HG02840 (cell line): ENCODE data around the gene ALDH1L2.

ENCODE experiments used
- ATAC-seq: cut with Tn5 transposase; IDR thresholded peaks from one replicate; pipeline ENCODE4 v1.9.1; 2021; ENCODE audit warnings: mild to moderate bottlenecking, moderate library complexity, moderate number of reproducible peaks; ENCODE audit not compliant: unreplicated experiment, low FRiP score

The ALDH1L2 gene

GRCh38 chr12:105036937-105037649 lies 47.2 kb downstream of the ALDH1L2 start:
- no peak for ATAC-seq

- no peak for ATAC-seq
Observed at GRCh38 chr12:105033851-105034250, 50.4 kb downstream of the ALDH1L2 start.

DNA sequence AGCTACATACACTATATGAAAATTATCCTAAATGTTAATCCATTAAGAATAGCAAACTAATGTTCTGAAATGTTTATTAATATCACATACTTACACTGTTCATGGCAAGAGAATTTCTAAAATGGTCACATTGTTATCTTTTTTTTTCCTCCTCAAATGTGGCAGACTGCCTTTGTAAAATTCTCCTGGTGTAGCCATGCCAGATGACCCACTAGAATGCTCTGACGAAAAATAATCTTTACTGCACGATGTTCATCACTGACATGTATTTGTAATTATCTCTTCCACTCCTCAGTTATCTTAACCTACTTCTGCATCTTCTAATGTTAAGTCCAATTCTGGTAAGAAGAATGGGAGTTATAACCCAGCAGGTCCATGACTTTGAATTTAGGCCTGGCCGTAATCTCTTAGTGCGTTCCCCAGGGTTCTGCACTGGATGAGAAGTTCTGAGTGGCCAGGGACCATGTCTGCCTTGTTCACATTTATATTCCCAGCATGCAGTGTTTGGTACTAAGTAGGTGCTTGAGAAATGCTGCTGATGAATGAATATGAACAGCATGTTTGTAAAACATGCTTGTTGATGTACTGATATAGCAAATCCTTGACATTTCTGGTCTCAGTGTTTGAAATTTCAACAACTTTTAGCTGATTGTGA lies 51.4 kb downstream of the ALDH1L2 start:
- no peak for ATAC-seq

DNA sequence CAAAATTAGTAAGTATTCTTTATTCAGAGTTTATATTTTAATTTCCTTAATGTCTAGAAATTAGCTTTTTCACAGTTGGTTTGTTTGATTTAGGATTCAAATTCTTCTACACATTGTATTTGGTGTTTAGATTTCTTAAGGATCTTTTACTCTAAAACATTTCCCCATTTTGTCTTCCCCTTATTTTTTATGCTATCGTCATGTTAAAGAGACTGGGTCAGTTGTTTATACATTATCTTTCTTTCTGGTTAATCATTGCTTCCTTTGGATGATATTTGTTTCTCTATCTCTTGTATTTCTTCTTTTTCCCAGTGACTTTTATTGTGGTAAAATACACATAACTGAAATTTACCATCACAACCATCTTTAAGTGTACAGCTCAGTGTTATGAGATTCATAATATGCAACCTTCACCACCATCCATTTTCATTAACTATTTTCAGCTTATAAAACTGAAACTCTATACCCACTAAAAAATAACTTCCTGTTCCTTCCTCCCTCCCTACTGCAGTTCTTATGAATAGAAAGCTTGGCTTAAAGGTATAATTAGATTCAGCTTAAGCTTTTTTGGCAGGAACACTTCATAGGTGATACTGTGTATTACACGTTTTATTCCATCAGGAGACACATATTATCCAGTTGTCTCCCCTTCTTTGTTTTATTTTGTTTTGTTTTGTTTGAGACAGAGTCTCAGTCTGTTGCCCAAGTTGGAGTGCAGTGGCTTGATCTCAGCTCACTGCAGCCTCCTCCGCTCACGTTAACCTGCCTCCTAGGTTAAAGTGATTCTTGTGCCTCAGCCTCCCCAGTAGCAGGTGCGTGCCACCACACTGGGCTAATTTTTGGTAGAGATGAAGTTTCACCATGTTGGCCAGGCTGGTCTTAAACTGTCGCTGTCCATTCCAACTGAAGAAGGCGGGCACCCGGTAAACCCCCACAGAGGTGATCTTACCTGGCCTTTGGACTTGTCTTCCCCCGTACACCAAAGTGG lies 53.1 kb downstream of the ALDH1L2 start:
- peak; percentile 59 for ATAC-seq

- no peak for ATAC-seq
Observed at GRCh38 chr12:105026411-105026810, 57.8 kb downstream of the ALDH1L2 start.

DNA sequence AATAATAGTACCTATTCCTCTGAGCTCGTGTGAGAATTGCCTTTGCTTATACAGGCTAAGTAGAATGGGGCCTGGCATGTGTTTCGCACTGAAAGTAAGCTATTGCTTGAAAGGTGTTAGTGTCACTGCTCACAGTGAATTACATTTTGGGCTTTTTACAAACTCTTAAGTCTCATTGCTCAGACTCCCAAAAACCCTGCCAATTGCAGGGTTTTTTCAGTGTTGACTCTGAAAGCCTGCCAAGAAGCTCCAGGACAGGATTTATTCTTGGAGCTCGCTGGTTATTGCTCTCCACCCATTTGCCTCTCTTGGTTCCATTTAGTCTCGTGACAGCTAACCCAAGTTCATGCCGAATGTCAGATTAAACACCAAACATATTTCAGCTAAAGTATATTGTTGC lies 58.4 kb downstream of the ALDH1L2 start:
- ATAC-seq = no peak

GRCh38 chr12:105024928-105025327 lies 59.3 kb downstream of the ALDH1L2 start:
- ATAC-seq = no peak

DNA sequence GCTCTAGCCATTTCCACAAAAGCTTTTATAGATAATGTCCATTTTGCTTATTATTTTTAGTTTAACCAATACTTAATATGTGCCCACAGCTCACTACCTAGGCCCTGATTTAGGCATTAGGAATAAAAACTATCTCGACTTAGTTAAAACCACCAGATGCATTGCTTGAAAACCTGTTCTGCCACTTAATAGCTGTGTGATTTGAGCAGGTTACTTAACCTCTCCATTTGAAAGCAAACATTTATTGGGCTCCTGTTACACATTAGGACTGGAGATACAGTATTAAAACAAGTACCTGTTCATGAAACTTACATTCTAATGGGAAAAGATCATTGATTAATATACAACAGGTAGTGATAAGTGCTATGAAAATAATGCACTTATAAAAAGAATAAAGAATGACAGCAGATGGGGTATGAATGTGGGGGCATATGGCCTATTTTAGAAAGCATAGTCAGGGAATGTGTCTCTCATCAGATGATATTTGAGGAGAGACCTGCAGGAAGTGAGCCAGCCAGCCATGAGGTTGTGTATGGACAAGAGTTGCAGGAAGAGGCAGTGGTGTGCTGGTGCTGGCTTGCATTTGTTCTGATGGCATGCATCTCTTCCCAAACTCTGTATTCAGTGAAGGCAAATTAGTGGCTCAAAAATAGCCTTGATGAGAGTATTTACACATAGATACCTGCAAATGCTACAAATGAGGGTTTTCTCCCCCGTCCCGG lies 63.9 kb downstream of the ALDH1L2 start:
- ATAC-seq = no peak

GRCh38 chr12:105018776-105019175 lies 65.5 kb downstream of the ALDH1L2 start:
- ATAC-seq = no peak

DNA sequence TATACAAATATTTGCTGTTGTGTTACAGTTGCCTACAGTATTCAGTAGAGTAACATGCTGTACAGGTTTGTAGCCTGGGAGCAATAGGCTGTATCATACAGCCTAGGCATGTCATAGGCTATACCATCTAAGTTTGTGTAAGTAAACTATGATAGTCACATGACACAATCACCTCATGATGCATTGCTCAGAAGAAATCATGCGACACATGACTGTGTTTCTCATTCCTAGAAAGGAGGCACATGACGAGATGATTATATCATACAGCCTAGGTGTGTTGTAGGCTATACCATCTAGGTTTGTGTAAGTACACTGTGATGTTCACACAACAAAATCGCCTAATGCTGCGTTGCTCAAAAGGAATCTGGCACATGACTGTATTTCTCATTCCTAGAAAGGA lies 66.2 kb downstream of the ALDH1L2 start:
- ATAC-seq = no peak

- no peak for ATAC-seq
Observed at GRCh38 chr12:105015543-105015942, 68.7 kb downstream of the ALDH1L2 start.

- no peak for ATAC-seq
Observed at GRCh38 chr12:105014603-105015002, 69.7 kb downstream of the ALDH1L2 start.

DNA sequence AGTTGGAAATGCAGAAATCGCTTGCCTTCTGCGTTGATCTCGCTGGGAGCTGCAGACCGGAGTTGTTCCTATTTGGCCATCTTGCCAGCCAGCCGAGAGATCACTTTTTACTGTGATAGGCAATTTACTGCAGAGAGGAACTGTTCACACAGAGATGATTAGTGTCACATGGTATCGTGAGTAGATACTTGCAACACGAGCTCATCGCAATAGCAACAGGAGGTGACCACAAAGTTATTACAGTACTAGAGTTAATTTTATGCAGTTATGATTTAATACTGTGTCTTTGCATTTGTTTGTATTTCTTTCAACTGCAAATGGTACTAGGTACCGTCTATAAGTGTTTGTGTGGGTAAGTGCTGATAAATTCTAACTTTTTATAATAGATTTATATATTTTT lies 70.4 kb downstream of the ALDH1L2 start:
- no peak for ATAC-seq

GRCh38 chr12:105001476-105001875 lies 82.8 kb downstream of the ALDH1L2 start:
- ATAC-seq = no peak

GRCh38 chr12:104999347-104999685 lies 84.9 kb downstream of the ALDH1L2 start:
- no peak for ATAC-seq

DNA sequence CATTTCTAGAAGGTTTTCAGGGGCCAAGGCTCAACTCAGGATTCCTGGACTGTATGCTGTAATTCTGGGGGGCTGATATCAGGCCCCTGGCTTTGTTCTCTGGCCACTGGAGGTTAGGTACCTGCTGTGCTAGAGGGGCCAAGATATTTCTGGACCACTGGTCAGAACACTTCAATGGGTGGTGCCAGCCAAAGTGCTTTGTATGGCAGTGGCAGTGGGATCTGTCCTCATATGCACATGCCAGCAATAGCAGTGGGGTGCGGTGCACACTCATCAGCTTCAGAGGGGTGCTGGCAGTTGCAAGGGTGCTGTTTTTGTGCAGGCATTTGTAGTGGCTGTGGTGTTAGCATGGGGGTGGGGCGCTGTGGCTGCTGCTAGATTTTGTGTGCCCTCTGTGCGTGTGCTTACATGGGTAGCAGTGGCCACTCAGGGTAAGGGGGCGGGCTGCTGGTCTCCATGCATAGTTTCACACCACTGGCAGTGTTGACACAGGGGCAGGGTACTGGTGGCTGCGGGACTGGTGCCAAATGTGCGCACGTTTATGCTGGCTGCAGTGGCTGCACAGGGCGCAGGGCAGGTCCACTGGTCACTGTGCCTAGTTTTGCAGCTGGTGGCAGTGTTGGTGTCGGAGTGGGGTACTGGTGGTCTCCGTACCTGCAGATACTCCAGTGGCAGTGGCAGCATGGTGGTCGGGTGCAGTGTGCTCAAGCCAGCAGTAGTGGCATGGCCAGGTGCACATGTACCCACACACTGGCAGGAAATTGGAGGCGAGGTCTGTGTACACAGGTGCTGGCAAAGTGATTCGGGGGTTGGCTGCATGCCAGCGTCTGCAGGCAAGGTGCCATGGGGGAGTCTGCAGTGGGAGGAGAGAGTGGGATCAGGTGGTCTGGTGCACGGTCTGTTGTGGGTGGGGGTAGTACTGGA lies 85.6 kb downstream of the ALDH1L2 start:
- no peak for ATAC-seq

- no peak for ATAC-seq
Observed at GRCh38 chr12:104997541-104997940, 86.7 kb downstream of the ALDH1L2 start.

GRCh38 chr12:104994336-104994735 lies 89.9 kb downstream of the ALDH1L2 start:
- ATAC-seq = no peak

DNA sequence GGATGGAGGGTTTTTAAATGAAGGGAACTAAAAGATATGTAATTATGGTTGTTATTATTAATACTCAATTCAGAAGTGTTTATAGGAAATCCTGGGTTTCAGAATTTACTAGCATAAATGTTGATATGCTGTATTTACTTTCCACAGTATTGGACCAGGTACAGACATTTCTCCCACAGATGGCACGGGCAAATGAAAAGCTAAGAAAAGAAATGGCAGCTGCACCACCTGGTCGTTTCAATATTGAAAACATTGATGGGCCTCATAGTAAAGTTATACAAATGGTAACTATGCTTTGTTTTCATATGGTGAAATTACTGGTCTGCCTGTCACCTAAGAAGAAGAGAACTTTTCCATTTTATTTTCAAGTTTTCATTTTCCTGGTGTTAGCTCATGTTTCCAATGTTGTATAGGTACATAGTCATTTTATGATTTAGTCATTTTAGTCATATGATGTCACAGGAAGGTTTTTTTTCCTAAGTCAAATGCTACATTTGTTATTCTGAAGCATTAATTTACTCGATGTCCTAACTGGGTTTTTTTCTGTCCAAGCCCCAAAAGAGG lies 92.6 kb downstream of the ALDH1L2 start:
- ATAC-seq = no peak
